Measurements from ENCODE around the gene ZNF628. TPM values are rescaled to one million over a fixed set of nuclear protein-coding genes. Genes with fewer than 3 reads are reported as not detected.
A peak's percentile ranks its signal among the peaks of the same experiment; 100 is the strongest.

The ZNF628 gene
- total RNA-seq, 1 experiment from 2014 or later, result 13.0 TPM

DNA sequence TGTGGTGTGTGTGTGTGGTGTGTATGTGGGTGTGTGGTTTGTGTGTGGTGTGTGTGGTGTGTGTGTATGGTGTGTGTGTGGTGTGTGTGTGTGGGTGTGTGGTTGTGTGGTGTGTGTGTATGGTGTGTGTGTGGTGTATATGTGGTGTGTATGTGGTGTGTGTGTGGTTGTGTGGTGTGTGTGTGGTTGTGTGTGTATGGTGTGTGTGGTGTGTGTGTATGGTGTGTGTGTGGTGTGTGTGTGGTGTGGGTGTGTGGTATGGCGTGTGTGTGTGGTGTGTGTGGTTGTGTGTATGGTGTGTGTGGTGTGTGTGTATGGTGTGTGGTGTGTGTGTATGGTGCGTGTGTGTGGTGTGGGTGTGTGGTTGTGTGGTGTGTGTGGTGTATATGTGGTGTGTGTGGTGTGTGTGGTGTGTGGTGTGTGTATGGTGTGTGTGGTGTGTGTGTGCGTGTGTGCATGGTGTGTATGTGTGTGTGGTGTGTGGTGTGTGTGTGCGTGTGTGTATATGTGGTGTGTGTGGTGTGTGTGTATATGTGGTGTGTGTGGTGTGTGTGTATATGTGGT lies 42.0 kb upstream of the ZNF628 start:
- intact Hi-C loops (cut with micrococcal nuclease; ENCODE audit: unreplicated experiment), result no loop called here
- no TSS peak for BruUV-seq (replicated peaks)
- no peak for DNase-seq
- CTCF ChIA-PET, result no interaction called here
- Mint-ChIP-seq H3K4me3 (ENCODE audit: low read depth, unreplicated experiment) (no peak overlapping the region), H3K36me3 (ENCODE audit: insufficient read depth, unreplicated experiment) (peaks cover 3% of the 10 kb centered on the region), H3K27ac (ENCODE audit: unreplicated experiment) (no peak overlapping the region), H3K27me3 (ENCODE audit: unreplicated experiment) (peaks cover 20% of the 10 kb centered on the region), H3K4me1 (ENCODE audit: low read depth, unreplicated experiment) (no peaks in the 10 kb centered on the region), H3K9me3 (ENCODE audit: low read depth, unreplicated experiment) (peaks cover 3% of the 10 kb centered on the region)
- TF ChIP-seq, protein P1, sequence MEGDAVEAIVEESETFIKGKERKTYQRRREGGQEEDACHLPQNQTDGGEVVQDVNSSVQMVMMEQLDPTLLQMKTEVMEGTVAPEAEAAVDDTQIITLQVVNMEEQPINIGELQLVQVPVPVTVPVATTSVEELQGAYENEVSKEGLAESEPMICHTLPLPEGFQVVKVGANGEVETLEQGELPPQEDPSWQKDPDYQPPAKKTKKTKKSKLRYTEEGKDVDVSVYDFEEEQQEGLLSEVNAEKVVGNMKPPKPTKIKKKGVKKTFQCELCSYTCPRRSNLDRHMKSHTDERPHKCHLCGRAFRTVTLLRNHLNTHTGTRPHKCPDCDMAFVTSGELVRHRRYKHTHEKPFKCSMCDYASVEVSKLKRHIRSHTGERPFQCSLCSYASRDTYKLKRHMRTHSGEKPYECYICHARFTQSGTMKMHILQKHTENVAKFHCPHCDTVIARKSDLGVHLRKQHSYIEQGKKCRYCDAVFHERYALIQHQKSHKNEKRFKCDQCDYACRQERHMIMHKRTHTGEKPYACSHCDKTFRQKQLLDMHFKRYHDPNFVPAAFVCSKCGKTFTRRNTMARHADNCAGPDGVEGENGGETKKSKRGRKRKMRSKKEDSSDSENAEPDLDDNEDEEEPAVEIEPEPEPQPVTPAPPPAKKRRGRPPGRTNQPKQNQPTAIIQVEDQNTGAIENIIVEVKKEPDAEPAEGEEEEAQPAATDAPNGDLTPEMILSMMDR (IDR thresholded peaks at IDR 0.05; ENCODE audit: unreplicated experiment), result no peak

DNA sequence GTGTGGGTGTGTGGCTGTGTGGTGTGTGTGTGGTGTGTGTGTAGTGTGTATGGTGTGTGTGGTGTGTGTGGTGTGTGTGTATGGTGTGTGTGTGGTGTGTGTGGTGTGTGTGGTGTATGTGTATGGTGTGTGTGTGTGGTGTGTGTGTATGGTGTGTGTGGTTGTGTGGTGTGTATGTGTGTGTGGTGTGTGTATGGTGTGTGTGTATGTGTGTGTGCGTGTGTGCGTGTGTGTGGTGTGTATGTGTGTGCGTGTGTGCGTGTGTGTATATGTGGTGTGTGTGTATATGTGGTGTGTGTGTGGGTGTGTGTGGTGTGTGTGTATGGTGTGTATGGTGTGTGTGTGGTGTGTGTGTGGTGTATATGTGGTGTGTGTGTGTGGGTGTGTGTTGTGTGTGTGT lies 41.4 kb upstream of the ZNF628 start:
- Mint-ChIP-seq H3K4me3 (ENCODE audit: low read depth, unreplicated experiment) (no peak overlapping the region), H3K36me3 (ENCODE audit: insufficient read depth, unreplicated experiment) (peaks cover 4% of the 10 kb centered on the region), H3K9me3 (ENCODE audit: low read depth, unreplicated experiment) (peaks cover 3% of the 10 kb centered on the region), H3K27me3 (ENCODE audit: unreplicated experiment) (peaks cover 14% of the 10 kb centered on the region), H3K4me1 (ENCODE audit: low read depth, unreplicated experiment) (no peaks in the 10 kb centered on the region), H3K27ac (ENCODE audit: unreplicated experiment) (no peak overlapping the region)
- CTCF ChIA-PET, result no interaction called here
- BruUV-seq (replicated peaks), result no TSS peak
- no peak for DNase-seq
- intact Hi-C loops (cut with micrococcal nuclease; ENCODE audit: unreplicated experiment), result no loop called here
- TF ChIP-seq, protein P1 (IDR thresholded peaks at IDR 0.05; ENCODE audit: unreplicated experiment), result no peak

DNA sequence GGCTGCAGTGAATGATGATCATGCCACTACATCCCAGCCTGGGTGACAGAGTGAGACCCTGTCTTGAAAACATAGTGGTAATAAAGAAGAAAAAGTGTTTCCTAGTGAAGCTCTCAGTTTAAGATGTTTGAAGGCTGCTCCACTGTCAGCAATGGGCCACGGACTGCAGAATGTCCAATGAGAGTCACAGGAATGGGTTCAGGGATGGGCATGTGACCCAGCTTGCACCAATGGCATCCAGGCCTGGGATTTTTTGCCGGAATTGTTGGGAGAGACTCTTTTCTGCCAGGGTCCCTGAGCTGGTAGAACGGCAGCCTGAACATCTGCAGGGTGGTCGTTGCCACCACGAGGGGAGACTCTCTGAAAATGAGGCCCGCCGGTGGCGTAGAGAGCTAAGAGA lies 39.6 kb upstream of the ZNF628 start:
- TF ChIP-seq, protein P1 (IDR thresholded peaks at IDR 0.05; ENCODE audit: unreplicated experiment), result no peak
- no peak for DNase-seq
- Mint-ChIP-seq H3K36me3 (ENCODE audit: insufficient read depth, unreplicated experiment) (peaks cover 4% of the 10 kb centered on the region), H3K27me3 (ENCODE audit: unreplicated experiment) (no peaks in the 10 kb centered on the region), H3K4me1 (ENCODE audit: low read depth, unreplicated experiment) (peaks cover 13% of the 10 kb centered on the region), H3K27ac (ENCODE audit: unreplicated experiment) (no peak overlapping the region), H3K4me3 (ENCODE audit: low read depth, unreplicated experiment) (no peak overlapping the region), H3K9me3 (ENCODE audit: low read depth, unreplicated experiment) (peaks cover 3% of the 10 kb centered on the region)
- intact Hi-C loops (cut with micrococcal nuclease; ENCODE audit: unreplicated experiment), result no loop called here
- CTCF ChIA-PET, result interaction anchor here (0.9 to 1.0 kb wide), 2 partner anchors 157 to 291 kb away, joined by 3 to 4 read pairs; partner anchors contain the start of gene HSPBP1
- BruUV-seq (replicated peaks), result no TSS peak

DNA sequence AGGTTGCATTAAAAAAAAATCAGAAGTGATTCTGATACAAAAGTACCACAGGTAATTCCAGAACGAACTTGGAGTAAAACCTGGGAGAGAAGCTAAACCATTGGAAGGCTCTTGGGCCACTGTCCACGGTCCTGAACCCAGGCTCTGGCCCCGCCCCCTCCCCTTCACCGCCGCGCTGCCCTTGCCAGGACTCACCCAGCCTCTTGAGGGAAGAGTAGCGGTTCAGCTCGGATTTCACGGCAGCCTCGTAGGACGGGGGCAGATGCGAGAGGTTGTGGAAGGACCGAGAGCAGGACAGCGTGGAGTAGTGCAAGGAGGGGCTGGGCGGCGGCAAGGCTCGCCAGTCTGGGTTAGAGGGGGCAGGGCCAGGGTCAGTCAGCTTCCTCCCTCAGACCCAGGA lies 39.0 kb upstream of the ZNF628 start:
- H3K9me3 Mint-ChIP-seq (ENCODE audit: low read depth, unreplicated experiment), result peaks cover 3% of the 10 kb centered on the region
- TF ChIP-seq, protein P1 (IDR thresholded peaks at IDR 0.05; ENCODE audit: unreplicated experiment), result no peak
- H3K27ac Mint-ChIP-seq (ENCODE audit: unreplicated experiment), result no peak overlapping the region
- no peaks in the 10 kb centered on the region for H3K27me3 Mint-ChIP-seq (ENCODE audit: unreplicated experiment)
- BruUV-seq (replicated peaks), result no TSS peak
- H3K4me1 Mint-ChIP-seq (ENCODE audit: low read depth, unreplicated experiment), result peaks cover 13% of the 10 kb centered on the region
- H3K4me3 Mint-ChIP-seq (ENCODE audit: low read depth, unreplicated experiment), result no peak overlapping the region
- DNase-seq, result peak; percentile 81
- peaks cover 4% of the 10 kb centered on the region for H3K36me3 Mint-ChIP-seq (ENCODE audit: insufficient read depth, unreplicated experiment)
- intact Hi-C loops (cut with micrococcal nuclease; ENCODE audit: unreplicated experiment), result no loop called here
- CTCF ChIA-PET, result interaction anchor here (0.9 to 1.0 kb wide), 2 partner anchors 157 to 291 kb away, joined by 3 to 4 read pairs; partner anchors contain the start of gene HSPBP1

Data from Calu3 (cell line).